Measurements from ENCODE around the gene TYMP. TPM values are rescaled to one million over a fixed set of nuclear protein-coding genes. Genes with fewer than 3 reads are reported as not detected.

Gene TYMP
- total RNA-seq, 1 donor from 2014 or later, result 3.3 TPM

DNA sequence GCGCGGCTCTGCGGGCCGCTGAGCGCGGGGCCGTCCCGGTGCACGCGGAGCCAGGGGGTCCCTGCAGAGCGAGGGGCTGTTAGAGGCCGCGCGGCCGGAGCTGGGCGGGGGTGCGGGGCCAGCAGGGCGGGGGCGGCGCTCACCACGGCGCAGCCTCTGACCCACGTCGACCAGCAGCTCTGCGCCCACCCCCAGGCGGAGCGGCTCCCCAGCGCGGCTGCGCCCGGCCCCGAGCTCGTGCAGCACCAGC, 4.0 kb downstream of the TYMP start:
- peaks cover 4% of the 10 kb centered on the region for H3K4me1 Mint-ChIP-seq (ENCODE audit: low read depth, unreplicated experiment)
- no peak overlapping the region for H3K27ac Mint-ChIP-seq (ENCODE audit: unreplicated experiment)
- no peaks in the 10 kb centered on the region for H3K27me3 Mint-ChIP-seq (ENCODE audit: low read depth, unreplicated experiment)
- peaks cover 7% of the 10 kb centered on the region for H3K36me3 Mint-ChIP-seq (ENCODE audit: low read depth, unreplicated experiment)
- H3K79me2 ChIP-seq (ENCODE audit: insufficient read depth, low read length), result peaks cover 36% of the 10 kb centered on the region
- no peaks in the 10 kb centered on the region for H3K36me3 ChIP-seq (ENCODE audit: insufficient read depth, low read length)
- peaks cover 3% of the 10 kb centered on the region for H3K9me3 Mint-ChIP-seq (ENCODE audit: unreplicated experiment)
- peak overlapping the region; percentile 97 for H3K4me3 Mint-ChIP-seq (ENCODE audit: unreplicated experiment)
- no peaks in the 10 kb centered on the region for H3K9me3 ChIP-seq (ENCODE audit: insufficient read depth, low read depth, low read length)
- H4K20me1 ChIP-seq (ENCODE audit: insufficient read depth, low read length), result peaks cover 42% of the 10 kb centered on the region
- DNase-seq (ENCODE audit: low read depth), result no peak
- peak overlapping the region; percentile 72 for H3K4me3 ChIP-seq (ENCODE audit: insufficient read depth, low read depth, low read length)
- peaks cover 16% of the 10 kb centered on the region for H3K27me3 ChIP-seq (ENCODE audit: insufficient read depth, low read length)
- peak overlapping the region; percentile 21 for H3K27ac ChIP-seq (ENCODE audit: low read depth, low read length)
- FAIRE-seq, result no peak
- peak overlapping the region; percentile 74 for H3K9ac ChIP-seq (ENCODE audit: low read length)
- TF ChIP-seq CTCF (IDR thresholded peaks at IDR 0.05; ENCODE audit: insufficient read depth, low read depth, low read length) (peak; percentile 3), EZH2 (IDR thresholded peaks at IDR 0.05; ENCODE audit: insufficient read depth, low read length) (no peak)
- peaks cover 26% of the 10 kb centered on the region for H3K4me1 ChIP-seq (ENCODE audit: insufficient read depth, low read length)
- H3K4me2 ChIP-seq (ENCODE audit: low read length), result peak overlapping the region; percentile 99
- H2AFZ ChIP-seq (ENCODE audit: low read depth, low read length), result peak overlapping the region; percentile 83

DNA sequence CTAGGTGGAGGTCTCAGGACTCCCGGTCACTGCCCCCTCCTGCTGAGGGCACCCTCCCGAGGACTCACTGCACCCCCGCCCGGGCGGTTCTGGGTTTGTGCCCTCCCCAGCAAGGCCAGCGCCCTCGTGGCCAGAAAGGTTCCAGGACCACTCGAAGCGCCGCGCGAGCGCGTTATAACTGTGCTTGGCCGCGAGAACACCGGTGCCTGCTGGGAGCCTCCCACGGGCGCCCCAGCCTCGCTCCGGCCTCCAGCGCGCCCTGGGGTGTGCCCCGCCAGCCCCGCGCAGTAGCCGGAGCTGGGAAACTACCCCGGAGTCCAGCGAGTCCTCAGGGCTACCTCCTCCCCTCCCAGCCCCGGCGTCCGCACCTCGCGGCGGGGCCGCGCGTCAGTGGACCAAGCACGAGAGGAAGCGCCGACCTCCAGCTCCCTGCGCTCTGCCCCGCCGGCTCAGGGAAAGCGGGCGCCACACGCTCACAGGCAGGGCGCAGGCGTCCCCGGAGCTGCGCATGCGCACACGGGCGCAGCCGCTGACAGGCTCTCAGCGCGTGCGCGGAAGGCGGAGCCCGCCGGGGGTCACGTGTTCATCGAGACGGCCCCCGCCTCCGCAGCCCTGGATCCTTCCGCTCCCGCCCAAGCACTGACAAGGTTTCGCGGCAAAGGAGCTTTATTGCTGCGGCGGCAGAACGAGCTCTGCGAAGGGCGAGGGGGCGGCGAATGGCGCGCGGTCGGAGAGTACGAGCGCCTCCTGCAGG, 4.5 kb downstream of the TYMP start, which contains the start of gene SCO2:
SCO2 (minus strand) TSS at position 495 of the 754 bp plus-strand sequence. CDS start 1,187 bp downstream, outside the sequence.
- peak within 1 kb of the TSS; percentile 72 for H3K4me3 ChIP-seq (ENCODE audit: insufficient read depth, low read depth, low read length)
- DNase-seq (ENCODE audit: low read depth), result peak; percentile 94
- H3K79me2 ChIP-seq (ENCODE audit: insufficient read depth, low read length), result peaks cover 36% of the 10 kb centered on the region
- TF ChIP-seq EZH2 (IDR thresholded peaks at IDR 0.05; ENCODE audit: insufficient read depth, low read length) (no peak), CTCF (IDR thresholded peaks at IDR 0.05; ENCODE audit: insufficient read depth, low read depth, low read length) (no peak)
- Mint-ChIP-seq H3K36me3 (ENCODE audit: low read depth, unreplicated experiment) (peaks cover 7% of the 10 kb centered on the region), H3K4me3 (ENCODE audit: unreplicated experiment) (peak within 1 kb of the TSS; percentile 97), H3K27me3 (ENCODE audit: low read depth, unreplicated experiment) (no peaks in the 10 kb centered on the region), H3K27ac (ENCODE audit: unreplicated experiment) (peak within 1 kb of the TSS; percentile 90), H3K9me3 (ENCODE audit: unreplicated experiment) (peaks cover 3% of the 10 kb centered on the region), H3K4me1 (ENCODE audit: low read depth, unreplicated experiment) (peaks cover 4% of the 10 kb centered on the region)
- H3K9ac ChIP-seq (ENCODE audit: low read length), result peak within 1 kb of the TSS; percentile 84
- H3K27ac ChIP-seq (ENCODE audit: low read depth, low read length), result peak within 1 kb of the TSS; percentile 77
- no peaks in the 10 kb centered on the region for H3K9me3 ChIP-seq (ENCODE audit: insufficient read depth, low read depth, low read length)
- peaks cover 12% of the 10 kb centered on the region for H3K27me3 ChIP-seq (ENCODE audit: insufficient read depth, low read length)
- peaks cover 42% of the 10 kb centered on the region for H4K20me1 ChIP-seq (ENCODE audit: insufficient read depth, low read length)
- FAIRE-seq, result peak; percentile 17
- peak within 1 kb of the TSS; percentile 99 for H3K4me2 ChIP-seq (ENCODE audit: low read length)
- H2AFZ ChIP-seq (ENCODE audit: low read depth, low read length), result peak within 1 kb of the TSS; percentile 83
- no peaks in the 10 kb centered on the region for H3K36me3 ChIP-seq (ENCODE audit: insufficient read depth, low read length)
- peaks cover 22% of the 10 kb centered on the region for H3K4me1 ChIP-seq (ENCODE audit: insufficient read depth, low read length)

GRCh38 chr22:50524676-50525103, 5.1 kb downstream of the TYMP start:
- Histone ChIP-seq H3K9ac (ENCODE audit: low read length) (peak overlapping the region; percentile 84), H3K27ac (ENCODE audit: low read depth, low read length) (peak overlapping the region; percentile 77), H4K20me1 (ENCODE audit: insufficient read depth, low read length) (peaks cover 42% of the 10 kb centered on the region), H2AFZ (ENCODE audit: low read depth, low read length) (peak overlapping the region; percentile 81), H3K4me1 (ENCODE audit: insufficient read depth, low read length) (peaks cover 20% of the 10 kb centered on the region), H3K27me3 (ENCODE audit: insufficient read depth, low read length) (peaks cover 7% of the 10 kb centered on the region), H3K36me3 (ENCODE audit: insufficient read depth, low read length) (no peaks in the 10 kb centered on the region), H3K4me3 (ENCODE audit: insufficient read depth, low read depth, low read length) (peak overlapping the region; percentile 72), H3K9me3 (ENCODE audit: insufficient read depth, low read depth, low read length) (no peaks in the 10 kb centered on the region), H3K79me2 (ENCODE audit: insufficient read depth, low read length) (peaks cover 36% of the 10 kb centered on the region), H3K4me2 (ENCODE audit: low read length) (peak overlapping the region; percentile 99)
- TF ChIP-seq CTCF (IDR thresholded peaks at IDR 0.05; ENCODE audit: insufficient read depth, low read depth, low read length) (no peak), EZH2 (IDR thresholded peaks at IDR 0.05; ENCODE audit: insufficient read depth, low read length) (no peak)
- Mint-ChIP-seq H3K9me3 (ENCODE audit: unreplicated experiment) (peaks cover 3% of the 10 kb centered on the region), H3K27ac (ENCODE audit: unreplicated experiment) (peak overlapping the region; percentile 90), H3K36me3 (ENCODE audit: low read depth, unreplicated experiment) (peaks cover 7% of the 10 kb centered on the region), H3K4me1 (ENCODE audit: low read depth, unreplicated experiment) (peaks cover 4% of the 10 kb centered on the region), H3K4me3 (ENCODE audit: unreplicated experiment) (peak overlapping the region; percentile 97), H3K27me3 (ENCODE audit: low read depth, unreplicated experiment) (no peaks in the 10 kb centered on the region)
- DNase-seq (ENCODE audit: low read depth), result no peak
- FAIRE-seq, result no peak
